ENCODE data around the gene OR9G1. TPM values are rescaled to one million over a fixed set of nuclear protein-coding genes. Genes with fewer than 3 reads are reported as not detected.
"Not testable (repeated sequence)": the region's sequence is repeated elsewhere in the genome, so short reads cannot be mapped to it uniquely, and the experiment has no call there.

The OR9G1 gene, protein sequence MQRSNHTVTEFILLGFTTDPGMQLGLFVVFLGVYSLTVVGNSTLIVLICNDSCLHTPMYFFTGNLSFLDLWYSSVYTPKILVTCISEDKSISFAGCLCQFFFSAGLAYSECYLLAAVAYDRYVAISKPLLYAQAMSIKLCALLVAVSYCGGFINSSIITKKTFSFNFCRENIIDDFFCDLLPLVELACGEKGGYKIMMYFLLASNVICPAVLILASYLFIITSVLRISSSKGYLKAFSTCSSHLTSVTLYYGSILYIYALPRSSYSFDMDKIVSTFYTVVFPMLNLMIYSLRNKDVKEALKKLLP
- total RNA-seq, result not detected in 2 replicates
- polyA plus RNA-seq (2012), result not detected

DNA sequence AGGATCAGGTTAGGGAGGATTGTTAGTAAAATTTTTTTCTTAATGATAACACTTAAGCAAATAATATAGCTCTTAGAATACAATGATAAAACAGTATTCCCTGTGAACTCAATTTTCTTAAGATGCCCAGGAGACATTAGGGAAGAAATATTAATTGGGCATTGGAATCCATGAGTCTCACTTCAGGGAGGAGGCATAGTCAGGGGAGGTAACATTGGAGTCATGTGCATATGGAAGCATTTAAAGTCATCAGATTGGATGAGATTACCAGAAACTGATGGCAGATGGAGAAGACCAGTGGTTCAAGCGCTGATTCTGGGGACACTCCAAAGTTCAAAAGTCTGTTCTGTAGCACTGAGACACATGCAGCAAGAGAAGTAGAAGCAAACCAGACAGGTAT, at the start of gene OR9G1:
Gene OR9G1, plus strand, starts transcription at position 301 of the 400 bp plus-strand sequence. CDS start 1,293 bp downstream, outside the sequence.
- no peak for DNase-seq (ENCODE audit: low read depth)

DNA sequence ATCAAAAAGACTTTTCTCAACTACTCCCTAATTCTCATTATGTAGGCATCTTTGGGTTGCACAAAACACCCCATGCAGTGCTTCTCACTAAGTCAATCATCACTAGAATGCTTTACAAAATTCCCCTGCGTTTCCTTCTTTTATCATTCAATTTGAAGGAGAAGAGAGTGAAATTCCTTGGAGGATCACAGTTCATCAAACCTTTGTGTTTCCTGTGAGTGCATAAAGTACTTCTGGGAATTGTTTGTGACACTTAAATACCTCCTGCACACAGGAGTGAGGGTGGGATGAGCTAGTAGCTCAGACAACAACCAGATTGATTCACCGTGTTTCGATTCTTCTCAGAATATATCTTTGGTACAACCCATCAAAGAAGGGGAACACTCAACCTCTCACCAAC, 39.1 kb upstream of the OR9G1 start:
- no peak for DNase-seq (ENCODE audit: low read depth)

DNA sequence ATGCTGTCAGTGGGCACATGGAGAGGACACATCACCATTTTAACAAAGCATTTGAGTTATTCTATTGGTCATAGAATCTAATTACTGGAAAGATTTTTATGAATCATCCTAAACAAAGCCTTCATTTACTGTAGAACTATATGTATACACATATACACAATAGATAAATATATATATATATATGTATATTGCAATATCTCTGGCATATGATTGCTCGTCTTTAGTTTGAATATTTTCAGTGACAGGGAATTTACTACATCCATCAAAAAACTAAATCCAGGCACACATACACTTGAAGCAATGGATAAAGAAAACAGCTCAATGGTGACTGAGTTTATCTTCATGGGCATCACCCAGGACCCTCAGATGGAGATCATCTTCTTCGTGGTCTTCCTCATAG, 35.5 kb upstream of the OR9G1 start, which contains the start of gene OR5AR1:
Gene OR5AR1, plus strand, starts transcription at position 301 of the 400 bp plus-strand sequence. Its CDS starts 0 bp downstream, at position 301.
- no peak for DNase-seq (ENCODE audit: low read depth)

DNA sequence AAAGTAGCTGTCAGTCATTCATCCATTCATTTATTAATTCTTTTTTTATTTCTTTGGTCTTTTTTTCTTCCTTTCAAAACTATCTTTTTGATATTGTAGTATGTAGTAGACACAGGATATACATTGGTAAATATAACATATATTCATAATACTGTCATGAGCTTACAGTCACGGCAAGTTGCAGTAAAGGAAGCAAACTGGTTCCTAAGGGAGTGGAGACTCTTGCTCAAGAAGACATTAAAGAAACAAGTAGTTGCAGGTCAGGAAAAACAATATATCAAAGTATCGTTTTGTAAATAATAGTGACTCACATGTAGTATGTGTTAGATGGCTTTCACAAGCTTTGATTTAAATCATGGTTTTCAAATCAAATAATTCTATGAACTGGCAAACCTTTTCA, 27.9 kb upstream of the OR9G1 start:
- no peak for DNase-seq (ENCODE audit: low read depth)

DNA sequence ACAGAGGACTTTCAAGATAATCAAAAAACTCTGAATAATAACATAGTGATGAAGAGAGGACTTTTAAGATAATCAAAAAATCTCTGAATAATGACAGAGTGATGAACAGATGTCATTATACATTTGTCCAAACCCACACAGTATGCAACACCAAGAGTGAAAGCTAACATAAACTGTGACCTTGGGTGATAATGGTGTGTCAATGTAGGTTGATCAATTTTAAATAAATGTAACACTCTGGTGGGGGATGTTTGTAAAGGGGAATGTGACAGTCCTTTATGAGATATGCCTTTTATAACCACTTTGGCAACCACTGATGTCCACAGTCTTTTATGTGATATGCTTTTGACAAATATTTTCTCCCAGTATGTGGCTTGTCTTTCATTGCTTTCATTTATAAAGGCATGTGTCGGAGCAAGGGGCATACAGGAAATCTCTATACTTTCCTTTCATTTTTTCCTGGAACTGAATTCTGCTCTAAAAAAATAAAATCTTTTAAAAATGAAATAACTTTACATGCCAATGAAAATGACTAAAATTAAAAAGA, 10.3 kb upstream of the OR9G1 start:
- DNase-seq (ENCODE audit: low read depth), result no peak

DNA sequence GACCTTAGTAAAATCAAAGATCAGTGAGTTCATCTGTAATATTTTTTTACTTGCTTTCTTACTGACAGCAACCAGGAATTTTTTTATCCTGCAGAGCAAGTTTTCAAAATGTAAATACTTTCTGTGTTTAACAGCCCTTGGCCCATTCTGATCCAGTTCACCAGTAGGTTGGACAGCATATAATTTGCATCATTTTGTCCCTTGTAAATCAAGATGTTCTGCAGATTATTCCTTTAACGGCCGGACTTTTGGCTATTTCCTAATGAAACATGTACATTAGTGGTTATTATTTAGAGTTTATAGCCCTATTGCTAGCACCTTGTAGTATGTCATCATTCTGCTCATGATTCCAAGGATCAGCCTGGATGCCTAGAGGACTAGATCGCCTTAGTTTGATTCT, 7.7 kb upstream of the OR9G1 start:
- DNase-seq (ENCODE audit: low read depth), result not testable (repeated sequence)

DNA sequence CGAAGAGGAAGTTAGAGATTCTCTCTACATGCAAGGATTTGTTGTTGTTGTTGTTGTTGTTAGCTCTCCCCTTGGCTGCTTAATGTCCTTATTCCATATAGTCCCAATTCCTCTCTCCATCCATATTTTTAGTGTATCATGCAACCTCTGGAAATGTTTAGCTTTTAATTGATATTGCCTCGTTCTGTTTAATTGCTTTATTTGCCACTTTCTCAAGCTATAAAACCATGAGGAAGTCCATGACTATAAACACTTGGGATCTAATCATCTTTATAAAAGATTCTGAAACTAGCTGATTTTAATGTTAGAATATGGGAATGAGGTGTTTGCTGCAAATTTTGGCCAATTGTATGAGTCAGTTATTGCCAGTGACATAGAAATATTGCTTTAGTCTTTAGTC, 5.5 kb upstream of the OR9G1 start:
- DNase-seq (ENCODE audit: low read depth), result no peak

DNA sequence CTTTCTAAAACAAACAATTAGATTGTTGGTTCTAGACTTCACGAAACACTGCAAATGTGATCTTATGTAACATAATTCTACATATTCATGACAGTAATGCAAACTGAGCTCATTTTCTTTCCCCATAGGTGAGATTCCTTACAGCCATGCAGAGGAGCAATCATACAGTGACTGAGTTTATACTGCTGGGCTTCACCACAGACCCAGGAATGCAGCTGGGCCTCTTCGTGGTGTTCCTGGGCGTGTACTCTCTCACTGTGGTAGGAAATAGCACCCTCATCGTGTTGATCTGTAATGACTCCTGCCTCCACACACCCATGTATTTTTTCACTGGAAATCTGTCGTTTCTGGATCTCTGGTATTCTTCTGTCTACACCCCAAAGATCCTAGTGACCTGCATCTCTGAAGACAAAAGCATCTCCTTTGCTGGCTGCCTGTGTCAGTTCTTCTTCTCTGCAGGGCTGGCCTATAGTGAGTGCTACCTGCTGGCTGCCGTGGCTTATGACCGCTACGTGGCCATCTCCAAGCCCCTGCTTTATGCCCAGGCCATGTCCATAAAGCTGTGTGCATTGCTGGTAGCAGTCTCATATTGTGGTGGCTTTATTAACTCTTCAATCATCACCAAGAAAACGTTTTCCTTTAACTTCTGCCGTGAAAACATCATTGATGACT, 1.5 kb downstream of the OR9G1 start:
- DNase-seq (ENCODE audit: low read depth), result no peak

DNA sequence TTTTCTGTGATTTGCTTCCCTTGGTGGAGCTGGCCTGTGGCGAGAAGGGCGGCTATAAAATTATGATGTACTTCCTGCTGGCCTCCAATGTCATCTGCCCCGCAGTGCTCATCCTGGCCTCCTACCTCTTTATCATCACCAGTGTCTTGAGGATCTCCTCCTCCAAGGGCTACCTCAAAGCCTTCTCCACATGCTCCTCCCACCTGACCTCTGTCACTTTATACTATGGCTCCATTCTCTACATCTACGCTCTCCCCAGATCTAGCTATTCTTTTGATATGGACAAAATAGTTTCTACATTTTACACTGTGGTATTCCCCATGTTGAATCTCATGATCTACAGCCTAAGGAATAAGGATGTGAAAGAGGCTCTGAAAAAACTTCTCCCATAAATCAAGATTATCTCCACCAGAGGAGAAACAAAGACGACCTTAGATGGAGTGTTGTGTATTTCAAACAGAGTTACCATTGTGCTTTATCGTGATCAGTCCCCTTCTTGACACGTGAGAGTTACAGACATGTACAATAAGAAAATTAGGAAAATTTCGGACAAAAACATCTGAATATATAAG, 2.1 kb downstream of the OR9G1 start:
- no peak for DNase-seq (ENCODE audit: low read depth)

DNA sequence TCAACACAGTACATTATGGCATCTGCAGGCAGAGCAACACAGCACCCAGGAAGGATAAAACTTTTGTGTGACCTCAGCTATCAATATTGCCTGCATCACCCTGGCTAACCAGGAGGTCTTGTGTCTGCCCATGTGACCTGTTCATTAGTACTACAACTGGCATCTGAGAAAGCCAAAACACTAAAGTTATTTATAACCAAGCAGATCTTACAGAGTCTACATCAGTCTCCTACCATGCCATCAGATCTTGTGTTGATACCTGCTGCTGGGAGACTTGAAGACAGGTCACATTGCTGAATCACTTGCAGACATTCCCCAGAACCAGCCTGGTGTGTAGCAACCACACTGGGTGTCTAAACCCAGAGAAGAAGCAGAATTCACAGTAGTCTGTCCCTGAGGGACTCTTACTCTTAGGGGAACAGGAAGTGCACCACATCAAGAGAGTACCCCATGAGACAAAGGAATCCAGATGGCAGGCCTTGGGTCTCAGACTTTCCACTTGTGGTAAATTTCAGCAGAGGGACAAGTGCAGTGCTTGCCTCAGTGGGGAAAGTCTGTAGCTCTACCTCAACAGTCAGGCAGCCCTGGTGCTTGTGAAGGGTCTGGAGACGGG, 7.0 kb downstream of the OR9G1 start:
- no peak for DNase-seq (ENCODE audit: low read depth)

DNA sequence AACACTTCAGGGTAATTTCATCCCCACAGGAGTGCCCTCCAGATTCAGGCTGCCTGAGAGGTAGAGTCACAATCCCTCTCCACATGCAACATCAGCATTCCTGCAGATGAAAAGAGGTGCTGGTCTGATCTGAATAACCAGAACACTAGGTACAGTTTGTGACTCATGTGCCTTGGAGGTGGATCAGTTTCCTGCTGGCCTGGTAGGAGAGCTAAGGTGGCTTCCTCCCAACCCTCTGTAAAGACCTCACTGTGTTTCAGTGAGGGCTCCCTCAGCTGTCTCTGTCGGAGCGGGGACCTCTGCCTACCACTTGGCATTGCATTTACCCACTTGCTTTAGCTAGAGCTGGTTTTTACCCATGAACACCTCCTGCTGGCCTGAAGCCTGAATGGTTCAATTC, 7.6 kb downstream of the OR9G1 start:
- DNase-seq (ENCODE audit: low read depth), result no peak

DNA sequence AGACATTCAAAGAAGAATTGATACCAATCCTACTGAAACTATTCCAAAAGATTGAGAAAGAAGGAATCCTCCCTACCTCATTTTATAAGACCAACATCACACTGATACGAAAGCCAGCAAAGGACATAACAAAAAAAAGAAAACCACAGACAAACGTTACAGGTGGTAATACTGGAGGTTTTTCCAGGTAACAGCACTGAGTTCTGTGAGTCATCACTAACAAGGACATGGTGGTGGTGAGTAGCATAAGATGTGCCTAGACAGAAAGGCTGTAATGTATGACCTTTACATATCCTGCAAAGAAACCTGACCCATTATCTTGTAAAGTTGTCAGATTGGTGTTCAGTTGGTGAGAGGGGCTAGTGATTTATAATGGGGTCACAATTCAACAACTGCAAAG, 15.3 kb downstream of the OR9G1 start:
- DNase-seq (ENCODE audit: low read depth), result no peak

DNA sequence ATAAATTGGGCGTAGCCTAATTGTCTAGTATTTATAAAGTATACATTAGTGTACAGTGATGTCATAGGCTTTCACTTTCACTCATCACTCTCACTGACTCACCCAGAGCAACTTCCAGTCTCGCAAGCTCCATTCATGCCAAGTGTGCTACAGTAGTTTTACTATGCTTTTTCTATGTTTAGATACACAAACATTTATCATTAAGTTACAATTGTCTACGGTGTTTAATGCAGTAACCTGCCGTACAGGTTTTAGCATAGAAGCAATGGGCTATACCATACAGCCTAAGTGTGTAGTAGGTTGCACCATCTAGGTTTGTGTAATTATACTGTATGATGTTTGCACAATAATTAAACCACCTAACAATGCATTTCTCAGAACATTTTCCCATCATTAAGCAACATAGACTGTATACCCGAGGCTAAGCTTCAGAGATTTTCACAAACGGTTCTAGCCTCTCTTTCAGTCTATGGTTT, 17.5 kb downstream of the OR9G1 start:
- no peak for DNase-seq (ENCODE audit: low read depth)

DNA sequence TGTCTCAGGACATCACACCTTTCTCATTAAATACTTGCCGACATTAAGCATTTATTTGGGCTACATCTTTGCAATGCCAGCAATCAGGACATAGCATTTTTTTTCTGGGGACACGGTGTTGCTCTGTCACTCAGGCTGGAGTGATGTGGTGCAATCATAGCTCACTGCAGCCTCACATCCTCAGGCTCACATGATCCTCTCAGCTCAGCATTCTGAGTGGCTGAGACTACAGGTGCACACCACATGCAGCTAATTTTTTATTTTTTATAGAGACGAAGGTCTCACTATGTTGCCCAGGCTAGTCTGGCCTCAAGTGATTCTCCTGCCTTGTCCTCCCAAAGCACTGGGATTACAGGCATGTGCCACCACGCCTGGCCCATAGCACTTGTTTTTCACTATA, 21.6 kb downstream of the OR9G1 start:
- DNase-seq (ENCODE audit: low read depth), result no peak

DNA sequence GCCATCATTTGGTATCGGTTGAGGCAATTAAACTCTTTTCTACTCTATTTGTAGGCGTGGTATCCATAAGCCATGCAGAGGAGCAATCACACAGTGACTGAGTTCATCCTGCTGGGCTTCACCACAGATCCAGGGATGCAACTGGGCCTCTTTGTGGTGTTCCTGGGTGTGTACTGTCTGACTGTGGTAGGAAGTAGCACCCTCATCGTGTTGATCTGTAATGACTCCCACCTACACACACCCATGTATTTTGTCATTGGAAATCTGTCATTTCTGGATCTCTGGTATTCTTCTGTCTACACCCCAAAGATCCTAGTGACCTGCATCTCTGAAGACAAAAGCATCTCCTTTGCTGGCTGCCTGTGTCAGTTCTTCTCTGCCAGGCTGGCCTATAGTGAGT, 41.2 kb downstream of the OR9G1 start:
- no peak for DNase-seq (ENCODE audit: low read depth)

DNA sequence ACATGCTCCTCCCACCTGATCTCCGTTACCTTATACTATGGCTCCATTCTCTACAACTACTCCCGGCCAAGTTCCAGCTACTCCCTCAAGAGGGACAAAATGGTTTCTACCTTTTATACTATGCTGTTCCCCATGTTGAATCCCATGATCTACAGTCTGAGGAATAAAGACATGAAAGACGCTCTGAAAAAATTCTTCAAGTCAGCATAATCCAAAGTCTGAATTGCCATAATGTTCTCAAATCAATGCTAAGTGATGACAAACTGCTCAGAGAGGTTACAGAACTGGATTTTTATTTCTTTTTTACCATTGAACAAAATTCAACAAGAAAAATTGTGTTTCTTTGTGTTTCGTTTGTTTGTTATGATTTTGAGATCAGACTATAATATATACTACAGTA, 42.0 kb downstream of the OR9G1 start:
- DNase-seq (ENCODE audit: low read depth), result no peak

DNA sequence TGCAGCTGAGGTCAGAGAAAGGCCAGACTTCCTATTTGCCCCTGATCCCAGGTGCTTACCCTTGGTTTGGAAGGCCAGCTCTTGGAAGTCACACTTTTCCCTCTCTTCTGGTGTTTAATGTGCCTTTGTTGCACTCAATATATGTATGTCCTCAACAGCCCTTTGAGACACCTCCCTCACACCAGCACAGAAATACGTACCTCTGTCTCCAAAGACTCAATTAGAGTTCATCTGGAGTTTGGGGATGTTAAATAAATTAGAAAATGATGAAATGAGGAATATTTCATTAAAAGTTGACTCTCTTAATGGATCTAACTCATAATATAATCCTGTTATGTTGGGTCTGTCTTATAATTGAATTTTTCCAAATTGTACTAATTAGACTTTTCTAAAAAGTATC, 49.7 kb downstream of the OR9G1 start, which contains the start of gene OR9G4:
Gene OR9G4, minus strand, starts transcription at position 101 of the 400 bp plus-strand sequence. CDS start 4,931 bp downstream, outside the sequence.
- no peak for DNase-seq (ENCODE audit: low read depth)

DNA sequence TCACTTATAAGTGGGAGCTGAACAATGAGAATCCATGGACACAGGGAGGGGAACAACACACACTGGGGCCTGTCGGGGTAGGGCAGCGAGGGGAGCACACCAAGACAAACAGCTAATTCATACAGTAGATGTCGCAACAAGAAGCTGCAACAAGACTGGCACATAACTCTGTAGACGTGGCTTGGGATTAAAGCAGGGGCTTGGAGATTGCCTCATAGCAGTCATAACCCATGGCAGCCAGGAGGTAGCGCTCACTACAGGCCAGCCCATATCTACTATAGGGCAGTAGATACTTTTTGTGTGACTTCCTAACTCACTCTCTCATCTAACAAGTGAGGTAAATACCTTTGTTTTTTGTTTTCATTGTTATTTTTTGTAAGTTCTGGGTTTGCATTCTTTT, 51.3 kb downstream of the OR9G1 start:
- no peak for DNase-seq (ENCODE audit: low read depth)

DNA sequence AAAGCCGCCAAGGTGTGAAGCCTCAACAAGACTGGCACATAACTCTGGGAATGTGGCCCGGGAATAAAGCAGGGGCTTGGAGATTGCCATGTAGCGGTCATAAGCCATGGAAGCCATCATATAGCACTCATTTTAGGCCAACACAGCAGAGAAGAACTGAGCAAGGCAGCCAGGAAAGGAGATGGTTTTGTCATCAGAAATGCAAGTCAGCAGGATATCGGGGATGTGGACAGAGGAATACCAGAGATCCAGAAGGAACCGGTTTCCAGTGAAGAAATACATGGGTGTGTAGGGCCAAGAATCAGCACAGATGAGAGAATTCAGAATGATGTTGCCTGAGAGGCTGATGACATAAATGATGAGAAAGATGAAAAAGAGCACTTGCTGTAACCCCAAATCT, 52.6 kb downstream of the OR9G1 start:
- no peak for DNase-seq (ENCODE audit: low read depth)
